K562 (cell line): Measurements from ENCODE around the gene PHB1. TPM values are rescaled to one million over a fixed set of nuclear protein-coding genes. Genes with fewer than 3 reads are reported as not detected.

Source experiments
- ATAC-seq: fragments of 200-7000 bp; cut with Tn5 transposase; 3 replicates; pipeline ENCODE4 v1.9.1; 2020; ENCODE audit warnings: moderate library complexity
- BruUV-seq: library from RNA; stranded (reverse); fragments of 400-500 nt; replicated peaks from 2 replicates; lab custom pipeline; 2021; lab: Mats Ljungman, UMichigan
- CTCF ChIA-PET: fragments of 300-600 bp; formaldehyde crosslinking; extraction: SDS; loops from one replicate; lab custom pipeline; 2021; ENCODE audit warnings: low intra/inter-chr PET ratio; lab: Yijun Ruan, JAX
- POLR2A ChIA-PET: fragments of 300-600, 350-650 bp; sonication (Branson Sonifier 250); formaldehyde crosslinking; extraction: SDS; loops from one replicate; lab custom pipeline; 2021; ENCODE audit warnings: antibody characterized with exemption, inconsistent platforms; lab: Yijun Ruan, JAX
- DNase-seq, 4 experiments: peaks; one replicate each; pipeline versions ENCODE4 v3.0.0 to v3.0.0-alpha.2; 2011 to 2018; ENCODE audit warnings: low spot score in 3 of 4, mixed read lengths in 3 of 4; ENCODE audit errors: extremely low read depth in 1 of 4
- FAIRE-seq: peaks from 2 replicates; lab custom pipeline; 2011; peaks lifted over from hg19 to GRCh38; lab: Jason Lieb, UNC
- H2AFZ ChIP-seq: 2 replicates; pipeline ENCODE4 v1.6.0; 2011; ENCODE audit warnings: low read depth, low read length, control low read depth, inconsistent platforms
- H3K27ac ChIP-seq: fragments of 200-600 bp; 3 replicates; pipeline ENCODE4 v1.8.0; 2011; ENCODE audit warnings: low read depth, mild to moderate bottlenecking, control low read depth, inconsistent platforms, low read length, moderate library complexity, mixed read lengths; ENCODE audit errors: extremely low read depth
- H3K27me3 ChIP-seq, 2 experiments: fragments of 300-600 bp in 1 of 2; 2 replicates in 1 of 2; 3 replicates in 1 of 2; pipeline versions ENCODE4 v1.6.0 to v1.8.0; 2011; ENCODE audit warnings: inconsistent platforms in 2 of 2, low read length in 2 of 2, mild to moderate bottlenecking in 1 of 2, mixed read lengths in 1 of 2, moderate library complexity in 1 of 2; ENCODE audit not compliant: control insufficient read depth in 2 of 2, insufficient read depth in 2 of 2
- H3K36me3 ChIP-seq: fragments of 300-600 bp; 3 replicates; pipeline ENCODE4 v1.8.0; 2011; ENCODE audit warnings: mild to moderate bottlenecking, low read length, inconsistent platforms; ENCODE audit not compliant: control insufficient read depth, insufficient read depth
- H3K4me1 ChIP-seq, 2 experiments: fragments of 200-600 bp in 1 of 2; replicated peaks in 1 of 2; 2 replicates in 1 of 2; 3 replicates in 1 of 2; pipeline versions ENCODE4 v1.5.1 to v1.8.0; 2011; ENCODE audit warnings: inconsistent platforms in 2 of 2, low read length in 2 of 2, mild to moderate bottlenecking in 1 of 2, mixed read lengths in 1 of 2, moderate library complexity in 1 of 2; ENCODE audit not compliant: control insufficient read depth in 2 of 2, insufficient read depth in 2 of 2
- H3K4me2 ChIP-seq: 2 replicates; pipeline ENCODE4 v1.6.1; 2011; ENCODE audit warnings: low read length, control low read depth, inconsistent platforms, mixed read lengths; ENCODE audit not compliant: insufficient read depth
- H3K4me3 ChIP-seq: fragments of 200-600 bp; sonication (generic), shearing (Covaris generic); 2 replicates; pipeline ENCODE4 v1.5.1; 2016; ENCODE audit warnings: control low read depth, inconsistent platforms
- H3K79me2 ChIP-seq: fragments of 200-600 bp; 3 replicates; pipeline ENCODE4 v1.8.0; 2011; ENCODE audit warnings: low read length, inconsistent platforms; ENCODE audit not compliant: control insufficient read depth, insufficient read depth
- H3K9ac ChIP-seq, 2 experiments: 2 replicates each; pipeline versions ENCODE4 v1.6.0 to v1.6.1; 2011; ENCODE audit warnings: low read depth in 2 of 2, low read length in 2 of 2, control low read depth in 1 of 2, inconsistent platforms in 1 of 2, mild to moderate bottlenecking in 1 of 2, mixed read lengths in 1 of 2; ENCODE audit not compliant: insufficient read depth in 1 of 2
- H3K9me1 ChIP-seq: one replicate; pipeline ENCODE4 v1.6.0; 2011; ENCODE audit warnings: inconsistent platforms, mild to moderate bottlenecking, low read length, moderate library complexity; ENCODE audit not compliant: control insufficient read depth, insufficient read depth
- H3K9me3 ChIP-seq: replicated peaks from 2 replicates; pipeline ENCODE4 v1.5.1; 2011; ENCODE audit warnings: low read depth, low read length, inconsistent platforms; ENCODE audit not compliant: control insufficient read depth, insufficient read depth
- H4K20me1 ChIP-seq: replicated peaks from 2 replicates; pipeline ENCODE4 v1.6.1; 2011; ENCODE audit warnings: low read length, inconsistent platforms, mixed read lengths; ENCODE audit not compliant: control insufficient read depth, insufficient read depth
- COPS2 ChIP-seq: fragments of 450-650 bp; conservative IDR thresholded peaks from 2 replicates; pipeline ENCODE4 v1.6.1; 2016; ENCODE audit warnings: mild to moderate bottlenecking, moderate library complexity
- CREB3L1 ChIP-seq: fragments of 450-650 bp; IDR thresholded peaks from 2 replicates; pipeline ENCODE4 v1.6.1; 2014; ENCODE audit warnings: low read depth, mild to moderate bottlenecking, moderate library complexity, borderline replicate concordance
- ETV6 ChIP-seq, 3 experiments: fragments of 150-350 bp in 1 of 3; sonication (generic) in 1 of 3; formaldehyde crosslinking in 1 of 3; IDR thresholded peaks; 2 replicates each; pipeline versions ENCODE4 v1.6.1 to v1.8.0; 2014 to 2022; ENCODE audit warnings: borderline replicate concordance in 2 of 3, low read depth in 2 of 3, antibody characterized with exemption in 1 of 3, low read length in 1 of 3, mild to moderate bottlenecking in 1 of 3, missing genetic modification reagents in 1 of 3
- FOXK2 ChIP-seq, 2 experiments: fragments of 450-650 bp; IDR thresholded peaks in 1 of 2; conservative IDR thresholded peaks in 1 of 2; 2 replicates each; pipeline ENCODE4 v1.6.1; 2016; ENCODE audit warnings: low read depth in 2 of 2, mild to moderate bottlenecking in 1 of 2
- HSF4 ChIP-seq: fragments of 250-450 bp; sonication (Bioruptor Pico); IDR thresholded peaks from 2 replicates; pipeline ENCODE4 v2.1.2; 2022; ENCODE audit warnings: mild to moderate bottlenecking, moderate library complexity, borderline replicate concordance
- MCM7 ChIP-seq, 2 experiments: fragments of 450-650 bp; IDR thresholded peaks; 2 replicates each; pipeline ENCODE4 v1.6.1; 2016 to 2018
- MIER1 ChIP-seq: fragments of 450-650 bp; IDR thresholded peaks from 2 replicates; pipeline ENCODE4 v1.6.1; 2016; ENCODE audit warnings: antibody characterized with exemption, mild to moderate bottlenecking, low read depth
- NELFE ChIP-seq: IDR thresholded peaks from 2 replicates; pipeline ENCODE4 v1.6.1; 2011; ENCODE audit warnings: mild to moderate bottlenecking; ENCODE audit not compliant: insufficient read depth, insufficient read length
- PPARD ChIP-seq: fragments of 250-450 bp; sonication (Bioruptor Pico); IDR thresholded peaks from 2 replicates; pipeline ENCODE4 v1.8.0; 2022; ENCODE audit warnings: inconsistent platforms, mild to moderate bottlenecking, moderate library complexity
- XRCC5 ChIP-seq: fragments of 200-400 bp; formaldehyde crosslinking; IDR thresholded peaks from 2 replicates; pipeline ENCODE4 v1.6.1; 2017; ENCODE audit warnings: low read depth, mild to moderate bottlenecking, low read length
- ZFPM2 ChIP-seq: fragments of 250-450 bp; sonication (Bioruptor Pico); IDR thresholded peaks from 2 replicates; pipeline ENCODE4 v1.5.1; 2022; ENCODE audit warnings: mild to moderate bottlenecking
- ZNF263 ChIP-seq: sonication (generic); formaldehyde crosslinking; IDR thresholded peaks from 2 replicates; pipeline ENCODE4 v1.8.0; 2022; ENCODE audit warnings: mild to moderate bottlenecking, missing genetic modification reagents, borderline replicate concordance
- ZNF41 ChIP-seq: fragments of 250-450 bp; sonication (Bioruptor Pico); conservative IDR thresholded peaks from 2 replicates; pipeline ENCODE4 v1.4.0; 2020; ENCODE audit warnings: mild to moderate bottlenecking
- WGBS: fragments of 100-300 bp; shearing (Covaris generic); methylation state at CpG from one replicate; pipeline ENCODE4 v1.1.6; 2016; ENCODE audit warnings: low coverage, mixed read lengths; ENCODE audit not compliant: insufficient coverage; ENCODE audit errors: missing lambda C conversion rate; 5-methylcytosine and 5-hydroxymethylcytosine counted together
- in situ Hi-C: fragments of 300-500 bp; cut with MboI; formaldehyde crosslinking; loops from 4 replicates; pipeline ENCODE4 v1.15.0; 2018; ENCODE audit warnings: inconsistent platforms, mixed read lengths
- intact Hi-C: fragments of 100-400 bp; cut with micrococcal nuclease; formaldehyde crosslinking; loops from 2 replicates; pipeline ENCODE4 v1.14.2; 2022
- polyA plus RNA-seq, 8 experiments: library from polyadenylated mRNA; depleted of rRNA in 4 of 8; stranded (reverse) in 5 of 8; unstranded in 3 of 8; fragments of >200 nt; fragmentation: Nextera tagmentation in 2 of 8; fragmentation: Illumina TruSeq in 1 of 8; extraction: Ambion mirVana in 2 of 8; extraction: Trizol in 1 of 8; gene quantifications; 2 replicates each; pipeline versions ENCODE4 v1.2.1 to v1.2.3, GENCODE V29; 2011 to 2014; ENCODE audit warnings: inconsistent platforms in 1 of 8, missing spikeins in 1 of 8
- total RNA-seq, 7 experiments: library from RNA; depleted of rRNA in 6 of 7; stranded (reverse); fragments of >200 nt in 6 of 7; fragmentation: Illumina TruSeq in 2 of 7; extraction: Trizol in 2 of 7; gene quantifications; 2 replicates each; pipeline versions ENCODE4 v1.2.1 to v1.2.3, GENCODE V29; 2011 to 2021; ENCODE audit warnings: low replicate concordance in 1 of 7
- TF ChIP-seq, protein P1 (sequence below): sonication (generic); formaldehyde crosslinking; IDR thresholded peaks from 2 replicates; pipeline ENCODE4 v1.8.0; 2023; ENCODE audit warnings: mild to moderate bottlenecking, missing genetic modification reagents
- TF ChIP-seq, protein P2 (sequence below): fragments of 250-450 bp; sonication (Bioruptor Pico); IDR thresholded peaks from 2 replicates; pipeline ENCODE4 v1.9.0; 2021; ENCODE audit warnings: mild to moderate bottlenecking
- TF ChIP-seq, protein P3 (sequence below): sonication (generic); formaldehyde crosslinking; IDR thresholded peaks from 2 replicates; pipeline ENCODE4 v1.8.1; 2023; ENCODE audit warnings: mild to moderate bottlenecking, missing genetic modification reagents
- TF ChIP-seq, protein P4 (sequence below): fragments of 250-450 bp; sonication (Bioruptor Pico); IDR thresholded peaks from 2 replicates; pipeline ENCODE4 v1.8.0; 2022; ENCODE audit warnings: moderate library complexity, mild to moderate bottlenecking, inconsistent platforms

The PHB1 gene
- total and polyA plus RNA-seq, 9 of the 15 experiments (the other 6 are each of a cell fraction or from before 2014, with no cell fraction given) = 191 to 818 (median 349) TPM

- TF ChIP-seq ETV6 (IDR thresholded peaks at IDR 0.05; ENCODE audit: borderline replicate concordance in 1 of 2, low read depth in 2 of 2, low read length in 1 of 2) (no peak), ETV6 (CRISPR knock-in tag; IDR thresholded peaks at IDR 0.05; ENCODE audit: borderline replicate concordance) (no peak), FOXK2 (conservative IDR thresholded peaks at IDR 0.05 in 1 of 2, IDR thresholded peaks at IDR 0.05 in 1 of 2; ENCODE audit: low read depth in 2 of 2) (no peak), XRCC5 (no peak), PPARD (CRISPR knock-in tag) (no peak), NELFE (no peak), ZFPM2 (CRISPR knock-in tag) (no peak), MCM7 (IDR thresholded peaks at IDR 0.05) (no peak)
- TF ChIP-seq, protein P1, sequence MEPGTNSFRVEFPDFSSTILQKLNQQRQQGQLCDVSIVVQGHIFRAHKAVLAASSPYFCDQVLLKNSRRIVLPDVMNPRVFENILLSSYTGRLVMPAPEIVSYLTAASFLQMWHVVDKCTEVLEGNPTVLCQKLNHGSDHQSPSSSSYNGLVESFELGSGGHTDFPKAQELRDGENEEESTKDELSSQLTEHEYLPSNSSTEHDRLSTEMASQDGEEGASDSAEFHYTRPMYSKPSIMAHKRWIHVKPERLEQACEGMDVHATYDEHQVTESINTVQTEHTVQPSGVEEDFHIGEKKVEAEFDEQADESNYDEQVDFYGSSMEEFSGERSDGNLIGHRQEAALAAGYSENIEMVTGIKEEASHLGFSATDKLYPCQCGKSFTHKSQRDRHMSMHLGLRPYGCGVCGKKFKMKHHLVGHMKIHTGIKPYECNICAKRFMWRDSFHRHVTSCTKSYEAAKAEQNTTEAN (CRISPR knock-in tag) = no peak
- TF ChIP-seq, protein P2, sequence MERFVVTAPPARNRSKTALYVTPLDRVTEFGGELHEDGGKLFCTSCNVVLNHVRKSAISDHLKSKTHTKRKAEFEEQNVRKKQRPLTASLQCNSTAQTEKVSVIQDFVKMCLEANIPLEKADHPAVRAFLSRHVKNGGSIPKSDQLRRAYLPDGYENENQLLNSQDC (CRISPR knock-in tag) = no peak
Observed at GRCh38 chr17:49383060-49383459, 31.6 kb downstream of the PHB1 start (continued).

- Histone ChIP-seq H2AFZ (no peak overlapping the region), H3K4me3 (no peak overlapping the region), H3K4me1 (peaks cover 2 to 11% of the 10 kb centered on the region in 2 experiments; a peak in 3 of 5 replicates), H4K20me1 (no peaks in the 10 kb centered on the region), H3K36me3 (no peaks in the 10 kb centered on the region), H3K9me1 (no peaks in the 10 kb centered on the region), H3K27ac (no peak overlapping the region), H3K4me2 (no peak overlapping the region), H3K9me3 (no peaks in the 10 kb centered on the region), H3K9ac (no peak overlapping the region), H3K27me3 (peaks cover 0 to 9% of the 10 kb centered on the region in 2 experiments; a peak in 1 of 5 replicates), H3K79me2 (no peaks in the 10 kb centered on the region)
- 3% methylated on average over 7 of the region's 7 CpGs for WGBS
- in situ Hi-C loops = no loop called here
- BruUV-seq = no TSS peak
- ChIA-PET CTCF (no interaction called here), POLR2A (interaction anchor here (0.6 to 1.7 kb wide), 3 partner anchors 11 to 381 kb away, joined by 3 to 9 read pairs (median 3); no protein-coding TSS in a partner anchor)
- intact Hi-C loops = no loop called here
- DNase-seq = no peak
- FAIRE-seq = no peak
- no peak for ATAC-seq
- TF ChIP-seq COPS2 (no peak), ZNF41 (CRISPR knock-in tag) (no peak), MIER1 (no peak), HSF4 (CRISPR knock-in tag) (no peak), CREB3L1 (no peak), ZNF263 (CRISPR knock-in tag) (no peak)
- TF ChIP-seq, protein P3, sequence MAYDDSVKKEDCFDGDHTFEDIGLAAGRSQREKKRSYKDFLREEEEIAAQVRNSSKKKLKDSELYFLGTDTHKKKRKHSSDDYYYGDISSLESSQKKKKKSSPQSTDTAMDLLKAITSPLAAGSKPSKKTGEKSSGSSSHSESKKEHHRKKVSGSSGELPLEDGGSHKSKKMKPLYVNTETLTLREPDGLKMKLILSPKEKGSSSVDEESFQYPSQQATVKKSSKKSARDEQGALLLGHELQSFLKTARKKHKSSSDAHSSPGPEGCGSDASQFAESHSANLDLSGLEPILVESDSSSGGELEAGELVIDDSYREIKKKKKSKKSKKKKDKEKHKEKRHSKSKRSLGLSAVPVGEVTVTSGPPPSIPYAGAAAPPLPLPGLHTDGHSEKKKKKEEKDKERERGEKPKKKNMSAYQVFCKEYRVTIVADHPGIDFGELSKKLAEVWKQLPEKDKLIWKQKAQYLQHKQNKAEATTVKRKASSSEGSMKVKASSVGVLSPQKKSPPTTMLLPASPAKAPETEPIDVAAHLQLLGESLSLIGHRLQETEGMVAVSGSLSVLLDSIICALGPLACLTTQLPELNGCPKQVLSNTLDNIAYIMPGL = no peak
- TF ChIP-seq, protein P4, sequence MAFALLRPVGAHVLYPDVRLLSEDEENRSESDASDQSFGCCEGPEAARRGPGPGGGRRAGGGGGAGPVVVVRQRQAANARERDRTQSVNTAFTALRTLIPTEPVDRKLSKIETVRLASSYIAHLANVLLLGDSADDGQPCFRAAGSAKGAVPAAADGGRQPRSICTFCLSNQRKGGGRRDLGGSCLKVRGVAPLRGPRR (CRISPR knock-in tag) = no peak
Observed at GRCh38 chr17:49382556-49382955, 32.1 kb downstream of the PHB1 start.
